ENCODE measurements around the gene SLC39A12.

Gene SLC39A12

DNA sequence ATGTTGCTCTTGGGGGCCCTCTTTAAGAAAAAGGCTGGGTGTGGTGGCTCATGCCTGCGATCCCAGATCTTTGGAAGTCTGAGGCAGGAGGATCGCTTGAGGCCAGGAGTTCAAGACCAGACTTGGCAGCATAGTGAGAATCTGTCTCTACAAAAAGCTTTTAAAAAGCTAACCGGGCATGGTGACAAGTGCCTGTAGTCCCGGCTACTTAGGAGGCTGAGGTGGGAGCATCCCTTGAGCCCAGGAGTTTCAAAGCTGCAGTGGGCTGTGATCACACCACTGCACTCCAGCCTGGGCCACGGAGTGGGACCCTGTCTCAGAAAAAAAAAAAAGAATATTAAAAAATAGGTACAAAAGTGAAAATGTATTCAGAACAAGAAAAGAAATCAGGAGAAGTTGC is 38.1 kb upstream of the SLC39A12 start:
- no peak overlapping the region for H3K4me3 ChIP-seq (ENCODE audit: low read depth, low read length)
- DNase-seq (ENCODE audit: low read depth): no peak
- TF ChIP-seq, protein P1, sequence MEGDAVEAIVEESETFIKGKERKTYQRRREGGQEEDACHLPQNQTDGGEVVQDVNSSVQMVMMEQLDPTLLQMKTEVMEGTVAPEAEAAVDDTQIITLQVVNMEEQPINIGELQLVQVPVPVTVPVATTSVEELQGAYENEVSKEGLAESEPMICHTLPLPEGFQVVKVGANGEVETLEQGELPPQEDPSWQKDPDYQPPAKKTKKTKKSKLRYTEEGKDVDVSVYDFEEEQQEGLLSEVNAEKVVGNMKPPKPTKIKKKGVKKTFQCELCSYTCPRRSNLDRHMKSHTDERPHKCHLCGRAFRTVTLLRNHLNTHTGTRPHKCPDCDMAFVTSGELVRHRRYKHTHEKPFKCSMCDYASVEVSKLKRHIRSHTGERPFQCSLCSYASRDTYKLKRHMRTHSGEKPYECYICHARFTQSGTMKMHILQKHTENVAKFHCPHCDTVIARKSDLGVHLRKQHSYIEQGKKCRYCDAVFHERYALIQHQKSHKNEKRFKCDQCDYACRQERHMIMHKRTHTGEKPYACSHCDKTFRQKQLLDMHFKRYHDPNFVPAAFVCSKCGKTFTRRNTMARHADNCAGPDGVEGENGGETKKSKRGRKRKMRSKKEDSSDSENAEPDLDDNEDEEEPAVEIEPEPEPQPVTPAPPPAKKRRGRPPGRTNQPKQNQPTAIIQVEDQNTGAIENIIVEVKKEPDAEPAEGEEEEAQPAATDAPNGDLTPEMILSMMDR (IDR thresholded peaks at IDR 0.05; ENCODE audit: insufficient read depth, low read depth, low read length, missing control alignments): no peak

DNA sequence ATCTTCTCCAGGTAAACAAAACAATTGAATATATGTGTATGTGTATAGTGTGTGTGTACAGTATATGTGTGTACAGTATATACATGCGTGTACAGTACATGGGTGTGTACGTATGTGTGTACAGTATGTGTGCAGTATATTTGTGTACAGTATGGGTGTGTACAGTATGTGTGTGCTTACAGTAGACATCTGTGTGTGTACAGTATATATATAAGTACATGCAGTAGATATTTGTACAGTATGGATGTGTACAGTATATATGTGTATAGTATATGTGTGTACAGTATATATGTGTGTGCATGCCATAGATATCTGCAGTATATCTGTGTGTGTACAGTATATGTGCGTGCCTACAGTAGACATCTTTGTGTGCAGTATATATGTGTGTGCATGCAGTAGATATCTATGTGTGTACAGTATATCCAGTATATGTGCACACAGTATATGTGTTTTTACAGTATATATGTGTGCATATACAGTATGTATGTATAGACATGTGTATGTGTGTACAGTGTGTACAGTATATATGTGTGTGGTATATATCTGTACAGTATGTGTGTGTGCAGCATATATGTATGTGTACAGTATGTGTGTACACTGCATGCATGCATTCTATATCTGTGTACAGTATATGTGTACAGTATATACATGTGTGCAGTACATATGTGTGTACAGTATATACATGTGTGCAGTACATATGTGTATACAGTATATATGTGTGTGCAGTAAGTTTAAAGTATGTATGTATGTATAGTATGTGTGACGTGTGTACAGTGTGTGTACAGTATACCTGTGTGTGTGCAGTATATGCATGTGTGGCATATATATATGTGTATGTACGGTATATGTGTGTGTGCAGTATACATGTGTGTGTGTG is 37.3 kb upstream of the SLC39A12 start:
- TF ChIP-seq, protein P1 (IDR thresholded peaks at IDR 0.05; ENCODE audit: insufficient read depth, low read depth, low read length, missing control alignments): no peak
- H3K4me3 ChIP-seq (ENCODE audit: low read depth, low read length): no peak overlapping the region
- DNase-seq (ENCODE audit: low read depth): no peak

DNA sequence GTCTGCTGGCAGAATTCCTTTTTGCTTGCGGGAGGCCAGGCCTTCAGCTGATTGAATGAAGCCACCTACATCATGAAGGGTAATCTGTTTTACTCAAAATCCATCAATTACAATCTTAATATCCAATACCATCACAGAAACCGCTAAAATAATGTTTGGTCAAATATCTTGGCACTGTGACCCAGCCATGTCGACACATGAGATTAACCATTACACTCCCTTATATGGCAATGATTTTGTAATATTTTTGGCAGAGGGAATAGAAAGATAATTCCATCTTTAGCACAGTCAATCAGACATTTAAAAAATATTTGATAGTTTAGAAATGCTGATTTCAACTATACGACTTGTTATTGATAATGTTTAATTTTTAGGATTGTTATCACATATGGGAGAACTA is 36.5 kb upstream of the SLC39A12 start:
- TF ChIP-seq, protein P1 (IDR thresholded peaks at IDR 0.05; ENCODE audit: insufficient read depth, low read depth, low read length, missing control alignments): no peak
- H3K4me3 ChIP-seq (ENCODE audit: low read depth, low read length): no peak overlapping the region
- DNase-seq (ENCODE audit: low read depth): no peak

DNA sequence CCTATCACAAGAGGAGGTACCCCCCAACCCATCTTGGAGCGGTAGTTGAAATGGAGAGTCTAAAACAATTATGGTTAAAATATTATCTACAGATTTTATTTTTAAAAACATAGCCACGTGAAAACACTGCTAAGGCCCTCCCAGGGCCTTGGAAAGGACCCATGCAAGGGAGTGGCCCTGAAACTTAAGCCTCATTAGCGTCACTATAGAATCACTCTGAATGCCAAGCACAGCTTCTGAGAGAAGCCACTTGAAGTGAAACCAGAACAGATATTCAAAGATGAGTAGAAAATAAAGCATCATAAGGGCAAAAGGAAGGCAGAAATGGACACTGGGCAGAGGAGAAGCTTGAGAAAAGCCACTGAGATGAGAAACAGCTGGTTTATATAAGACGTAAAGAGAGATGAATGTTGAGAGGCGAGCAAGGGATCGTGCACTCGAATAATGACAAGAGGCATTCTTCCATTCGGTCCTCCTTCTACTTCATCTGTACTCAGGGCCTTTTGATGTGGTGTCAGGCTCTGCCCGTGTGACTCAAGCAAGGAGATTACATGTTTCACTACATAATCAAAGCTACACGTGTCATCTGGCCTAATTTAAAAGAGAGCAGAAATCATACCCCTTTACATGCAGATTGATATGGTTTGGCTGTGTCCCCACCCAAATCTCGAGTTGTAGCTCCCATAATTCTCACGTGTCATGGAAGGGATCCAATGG is 33.4 kb upstream of the SLC39A12 start:
- DNase-seq (ENCODE audit: low read depth): peak; percentile 15
- H3K4me3 ChIP-seq (ENCODE audit: low read depth, low read length): no peak overlapping the region
- TF ChIP-seq, protein P1 (IDR thresholded peaks at IDR 0.05; ENCODE audit: insufficient read depth, low read depth, low read length, missing control alignments): no peak

DNA sequence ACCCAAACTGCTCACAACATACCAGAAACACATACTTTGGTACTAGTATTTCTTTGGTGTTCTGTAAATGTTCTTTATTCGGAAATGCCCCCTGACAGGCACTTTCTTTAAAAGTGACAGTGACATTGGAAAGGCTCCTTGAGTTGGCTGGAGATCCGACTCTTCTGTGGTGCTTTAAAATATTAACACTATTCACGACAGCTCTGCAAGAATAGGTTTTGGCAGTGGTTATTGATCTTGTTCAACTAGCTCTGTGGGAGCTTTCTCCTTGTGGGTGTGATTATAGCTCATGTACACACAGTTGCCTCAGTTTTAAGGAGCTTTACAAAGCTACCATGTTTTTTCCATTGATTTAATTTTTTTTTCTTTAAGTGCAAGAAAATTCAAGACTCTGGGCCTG is 30.3 kb upstream of the SLC39A12 start:
- no peak overlapping the region for H3K4me3 ChIP-seq (ENCODE audit: low read depth, low read length)
- no peak for DNase-seq (ENCODE audit: low read depth)
- TF ChIP-seq, protein P1 (IDR thresholded peaks at IDR 0.05; ENCODE audit: insufficient read depth, low read depth, low read length, missing control alignments): no peak

DNA sequence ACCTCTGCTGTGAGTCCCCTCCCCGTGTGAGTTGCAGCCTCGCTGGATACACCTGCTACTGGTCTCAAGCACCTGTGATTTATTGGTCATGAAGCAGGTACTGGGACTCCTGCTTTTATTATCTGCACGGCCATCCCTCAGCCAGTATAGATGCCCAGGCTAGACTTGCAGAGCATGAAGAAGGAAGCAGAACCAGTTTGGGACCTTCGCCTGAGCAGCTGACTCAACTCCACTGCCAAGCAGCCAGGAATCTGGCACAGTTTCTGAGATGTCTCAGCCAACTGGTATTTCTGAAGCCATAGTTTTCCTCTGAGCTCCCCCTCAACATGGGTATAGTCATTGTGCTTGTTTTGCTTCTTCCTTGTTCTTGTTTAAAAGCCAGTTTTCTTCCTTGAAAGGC is 28.0 kb upstream of the SLC39A12 start:
- TF ChIP-seq, protein P1 (IDR thresholded peaks at IDR 0.05; ENCODE audit: insufficient read depth, low read depth, low read length, missing control alignments): no peak
- no peak for DNase-seq (ENCODE audit: low read depth)
- no peak overlapping the region for H3K4me3 ChIP-seq (ENCODE audit: low read depth, low read length)
